Endothelial cell of umbilical vein (primary cell): ENCODE results near the gene LRP10. TPM values are rescaled to one million over a fixed set of nuclear protein-coding genes. Genes with fewer than 3 reads are reported as not detected.

ENCODE experiments used
- BruUV-seq: library from RNA; stranded (reverse); fragments of 400-500 nt; replicated peaks from 2 replicates; lab custom pipeline; 2021; lab: Mats Ljungman, UMichigan
- CTCF ChIA-PET: fragments of 300-600, 350-600 bp; sonication (Branson Sonifier 250); formaldehyde crosslinking; loops from one replicate; lab custom pipeline; 2021; ENCODE audit warnings: antibody characterized with exemption, inconsistent platforms; lab: Charles Lee
- POLR2A ChIA-PET: fragments of 300-600, 350-600 bp; sonication (Branson Sonifier 250); formaldehyde crosslinking; loops from one replicate; lab custom pipeline; 2021; ENCODE audit warnings: antibody characterized with exemption, inconsistent platforms; lab: Charles Lee
- DNase-seq: peaks from one replicate; pipeline ENCODE4 v3.0.0-alpha.2; 2011; ENCODE audit warnings: low read depth, low spot score
- FAIRE-seq: peaks from 2 replicates; lab custom pipeline; 2011; peaks lifted over from hg19 to GRCh38; lab: Jason Lieb, UNC
- H2AFZ ChIP-seq: 2 replicates; pipeline ENCODE4 v1.6.0; 2012; ENCODE audit warnings: low read depth, low read length, control low read depth, inconsistent platforms
- H3K27ac ChIP-seq: 2 replicates; pipeline ENCODE4 v1.5.1; 2011; ENCODE audit warnings: low read depth, mild to moderate bottlenecking, control low read depth, low read length, moderate library complexity; ENCODE audit not compliant: insufficient read depth
- H3K27me3 ChIP-seq, 2 experiments: 2 replicates each; pipeline versions ENCODE4 v1.6.0 to v1.6.1; 2011; ENCODE audit warnings: low read length in 2 of 2, mixed read lengths in 1 of 2; ENCODE audit not compliant: control insufficient read depth in 2 of 2, insufficient read depth in 2 of 2
- H3K36me3 ChIP-seq, 2 experiments: 2 replicates in 1 of 2; 3 replicates in 1 of 2; pipeline ENCODE4 v1.5.1; 2011; ENCODE audit warnings: low read length in 2 of 2, mild to moderate bottlenecking in 1 of 2, moderate library complexity in 1 of 2; ENCODE audit not compliant: control insufficient read depth in 2 of 2, insufficient read depth in 2 of 2; ENCODE audit errors: extremely low read depth in 1 of 2
- H3K4me1 ChIP-seq: 3 replicates; pipeline ENCODE4 v1.5.1; 2011; ENCODE audit warnings: mild to moderate bottlenecking, low read length; ENCODE audit not compliant: control insufficient read depth, insufficient read depth; ENCODE audit errors: extremely low read depth
- H3K4me2 ChIP-seq: 2 replicates; pipeline ENCODE4 v1.6.1; 2011; ENCODE audit warnings: low read length, control low read depth, mixed read lengths; ENCODE audit not compliant: insufficient read depth
- H3K4me3 ChIP-seq, 3 experiments: fragments of 200-600 bp in 1 of 3; sonication (generic), shearing (Covaris generic) in 1 of 3; replicated peaks in 1 of 3; 2 replicates each; pipeline ENCODE4 v1.5.1; 2011 to 2016; ENCODE audit warnings: control low read depth in 3 of 3, low read length in 3 of 3, mild to moderate bottlenecking in 2 of 3, inconsistent platforms in 1 of 3, low read depth in 1 of 3, moderate library complexity in 1 of 3; ENCODE audit not compliant: insufficient read depth in 1 of 3
- H3K79me2 ChIP-seq: 2 replicates; pipeline ENCODE4 v1.6.0; 2012; ENCODE audit warnings: low read length, inconsistent platforms; ENCODE audit not compliant: control insufficient read depth, insufficient read depth
- H3K9ac ChIP-seq: replicated peaks from 2 replicates; pipeline ENCODE3; 2011; ENCODE audit warnings: low read length, control low read depth; ENCODE audit not compliant: insufficient read depth; ENCODE audit errors: extremely low read depth
- H3K9me1 ChIP-seq: replicated peaks from 3 replicates; pipeline ENCODE4 v1.6.0; 2011; ENCODE audit warnings: mild to moderate bottlenecking, low read length; ENCODE audit not compliant: control insufficient read depth, insufficient read depth; ENCODE audit errors: extremely low read depth
- H3K9me3 ChIP-seq: replicated peaks from 2 replicates; pipeline ENCODE4 v1.5.1; 2012; ENCODE audit warnings: low read length, inconsistent platforms; ENCODE audit not compliant: control insufficient read depth, insufficient read depth
- H4K20me1 ChIP-seq: replicated peaks from 2 replicates; pipeline ENCODE3; 2011; ENCODE audit warnings: mild to moderate bottlenecking, low read length; ENCODE audit not compliant: control insufficient read depth, insufficient read depth; ENCODE audit errors: extremely low read depth
- CTCF ChIP-seq, 2 donors: IDR thresholded peaks; 1 replicate in 1 of 2; 2 replicates in 1 of 2; pipeline ENCODE4 v1.5.1; 2011; ENCODE audit warnings: low read length in 2 of 2, mild to moderate bottlenecking in 2 of 2, moderate library complexity in 2 of 2, control low read depth in 1 of 2, inconsistent platforms in 1 of 2, low read depth in 1 of 2; ENCODE audit not compliant: insufficient read depth in 1 of 2; ENCODE audit errors: extremely low read depth in 1 of 2
- EZH2 ChIP-seq: IDR thresholded peaks from 2 replicates; pipeline ENCODE4 v1.6.1; 2012; ENCODE audit warnings: borderline replicate concordance, low read depth, mild to moderate bottlenecking, moderate library complexity, low read length, inconsistent platforms; ENCODE audit not compliant: severe bottlenecking
- FOS ChIP-seq: IDR thresholded peaks from 2 replicates; pipeline ENCODE4 v1.6.1; 2011; ENCODE audit warnings: mild to moderate bottlenecking, low read length, moderate library complexity, borderline replicate concordance; ENCODE audit not compliant: insufficient read depth
- GATA2 ChIP-seq: IDR thresholded peaks from 2 replicates; pipeline ENCODE4 v1.7.0; 2011; ENCODE audit warnings: low read depth, mild to moderate bottlenecking, moderate library complexity, mixed read lengths, low read length; ENCODE audit not compliant: insufficient read length, insufficient read depth
- JUN ChIP-seq: IDR thresholded peaks from 2 replicates; pipeline ENCODE4 v1.6.1; 2011; ENCODE audit warnings: borderline replicate concordance, low read depth; ENCODE audit not compliant: insufficient read length, insufficient read depth
- MAX ChIP-seq: IDR thresholded peaks from 2 replicates; pipeline ENCODE4 v1.6.1; 2011; ENCODE audit not compliant: insufficient read depth, insufficient read length
- MYC ChIP-seq: IDR thresholded peaks from one replicate; pipeline ENCODE4 v1.6.1; 2011; ENCODE audit warnings: mild to moderate bottlenecking, low read depth, low read length
- POLR2A ChIP-seq: IDR thresholded peaks from 2 replicates; pipeline ENCODE4 v1.6.1; 2012; ENCODE audit warnings: low read depth, mild to moderate bottlenecking, control low read depth, low read length
- POLR2AphosphoS5 ChIP-seq: IDR thresholded peaks from 2 replicates; pipeline ENCODE4 v1.6.1; 2012; ENCODE audit warnings: low read depth, mild to moderate bottlenecking, control low read depth, low read length, moderate library complexity; ENCODE audit not compliant: insufficient read depth
- dilution Hi-C: fragments of 300-500 bp; cut with MboI; formaldehyde crosslinking; loops from one replicate; pipeline ENCODE4 v1.15.0; 2019; ENCODE audit warnings: low sequenced_read_pairs; ENCODE audit not compliant: extremely low pct_ligation_motif_present
- intact Hi-C: fragments of 100-400 bp; cut with micrococcal nuclease; formaldehyde crosslinking; loops from one replicate; pipeline ENCODE4 v1.10.0; 2022
- polyA plus RNA-seq, 4 experiments: library from polyadenylated mRNA; depleted of rRNA in 3 of 4; stranded (reverse) in 3 of 4; unstranded in 1 of 4; fragments of >200 nt; gene quantifications; 2 replicates each; pipeline versions ENCODE4 v1.2.1 to v1.2.3, GENCODE V29; 2011 to 2012; ENCODE audit warnings: missing spikeins in 1 of 4
- total RNA-seq: library from RNA; stranded (reverse); gene quantifications from 2 replicates; pipeline ENCODE4 v1.2.3, GENCODE V29; 2021

The LRP10 gene
- total and polyA plus RNA-seq, 2 donors (not counting 3 experiments of a cell fraction or from before 2014, with no cell fraction given): 123 to 157 TPM

- Histone ChIP-seq H4K20me1 (no peaks in the 10 kb centered on the region), H3K79me2 (no peaks in the 10 kb centered on the region), H3K9ac (no peak overlapping the region), H3K4me3 (no peak overlapping the region), H3K36me3 (no peaks in the 10 kb centered on the region), H3K9me1 (no peaks in the 10 kb centered on the region), H3K27me3 (no peaks in the 10 kb centered on the region), H3K4me2 (no peak overlapping the region), H3K9me3 (no peaks in the 10 kb centered on the region), H3K27ac (no peak overlapping the region), H2AFZ (no peak overlapping the region), H3K4me1 (no peaks in the 10 kb centered on the region)
- no peak for TF ChIP-seq MAX
- TF ChIP-seq POLR2AphosphoS5: no peak
- TF ChIP-seq CTCF (IDR thresholded peaks at IDR 0.05; ENCODE audit: extremely low read depth in 1 of 2, insufficient read depth in 1 of 2, low read depth in 1 of 2, low read length in 2 of 2): no peak
- TF ChIP-seq POLR2A: no peak
- no peak for TF ChIP-seq GATA2
- no peak for TF ChIP-seq EZH2
- TF ChIP-seq MYC: no peak
- TF ChIP-seq JUN: no peak
- no peak for TF ChIP-seq FOS
- ChIA-PET POLR2A (interaction anchor here (0.6 to 0.7 kb wide), 3 partner anchors 17 to 85 kb away, joined by 3 to 10 read pairs (median 5); no protein-coding TSS in a partner anchor), CTCF (interaction anchor here (1.2 to 11.4 kb wide), 3 partner anchors 13 to 318 kb away, joined by 3 to 80 read pairs (median 5); no protein-coding TSS in a partner anchor)
- FAIRE-seq (no peak), DNase-seq (no peak)
- BruUV-seq: no TSS peak
- intact Hi-C loops: no loop called here
- dilution Hi-C loops: no loop called here
These were observed 17.1 kb downstream of the LRP10 start for GRCh38 chr14:22888662-22889061.
